ENCODE results near the gene TMC1. TPM values are rescaled to one million over a fixed set of nuclear protein-coding genes. Genes with fewer than 3 reads are reported as not detected.

TMC1 gene
- total RNA-seq, 1 donor from 2014 or later, result 0.20 TPM

GRCh38 chr9:72667181-72667580 is 145.8 kb downstream of the TMC1 start:
- no peak for DNase-seq (ENCODE audit: low read depth in 2 of 2)

- no peak for DNase-seq (ENCODE audit: low read depth in 2 of 2)
These were observed 153.6 kb downstream of the TMC1 start for GRCh38 chr9:72674961-72675360.

- no peak for DNase-seq (ENCODE audit: low read depth in 2 of 2)
These were observed 154.2 kb downstream of the TMC1 start for GRCh38 chr9:72675586-72675985.

- no peak for DNase-seq (ENCODE audit: low read depth in 2 of 2)
These were observed 159.3 kb downstream of the TMC1 start for GRCh38 chr9:72680593-72681282.

- no peak for DNase-seq (ENCODE audit: low read depth in 2 of 2)
These were observed 159.8 kb downstream of the TMC1 start for GRCh38 chr9:72681283-72681630.

GRCh38 chr9:72684615-72685014 is 163.2 kb downstream of the TMC1 start:
- no peak for DNase-seq (ENCODE audit: low read depth in 2 of 2)

GRCh38 chr9:72685911-72686310 is 164.5 kb downstream of the TMC1 start:
- no peak for DNase-seq (ENCODE audit: low read depth in 2 of 2)

GRCh38 chr9:72687331-72687730 is 165.9 kb downstream of the TMC1 start:
- DNase-seq (ENCODE audit: low read depth in 2 of 2), result no peak

- DNase-seq (ENCODE audit: low read depth in 2 of 2), result no peak
These were observed 170.3 kb downstream of the TMC1 start for GRCh38 chr9:72691671-72692070.

GRCh38 chr9:72695365-72695764 is 174.0 kb downstream of the TMC1 start:
- DNase-seq (ENCODE audit: low read depth in 2 of 2), result no peak

- no peak for DNase-seq (ENCODE audit: low read depth in 2 of 2)
These were observed 175.1 kb downstream of the TMC1 start for GRCh38 chr9:72696511-72696910.

GRCh38 chr9:72701510-72701909 is 180.1 kb downstream of the TMC1 start:
- DNase-seq (ENCODE audit: low read depth in 2 of 2), result no peak

GRCh38 chr9:72703574-72703973 is 182.2 kb downstream of the TMC1 start:
- DNase-seq (ENCODE audit: low read depth in 2 of 2), result no peak

- no peak for DNase-seq (ENCODE audit: low read depth in 2 of 2)
These were observed 183.4 kb downstream of the TMC1 start for GRCh38 chr9:72704688-72705375.

- peak in 1 of 2 donors; percentile 9 for DNase-seq (ENCODE audit: low read depth in 2 of 2)
These were observed 197.1 kb downstream of the TMC1 start for GRCh38 chr9:72718503-72718902.

- DNase-seq (ENCODE audit: low read depth in 2 of 2), result no peak
These were observed 199.7 kb downstream of the TMC1 start for GRCh38 chr9:72721067-72721466.

GRCh38 chr9:72726947-72727346 is 205.5 kb downstream of the TMC1 start:
- no peak for DNase-seq (ENCODE audit: low read depth in 2 of 2)

- no peak for DNase-seq (ENCODE audit: low read depth in 2 of 2)
These were observed 206.8 kb downstream of the TMC1 start for GRCh38 chr9:72728031-72728770.

GRCh38 chr9:72733895-72734294 is 212.5 kb downstream of the TMC1 start:
- DNase-seq (ENCODE audit: low read depth in 2 of 2), result no peak

GRCh38 chr9:72734631-72735030 is 213.2 kb downstream of the TMC1 start:
- DNase-seq (ENCODE audit: low read depth in 2 of 2), result no peak

GRCh38 chr9:72743836-72744235 is 222.4 kb downstream of the TMC1 start:
- DNase-seq (ENCODE audit: low read depth in 2 of 2), result no peak

- no peak for DNase-seq (ENCODE audit: low read depth in 2 of 2)
These were observed 227.9 kb downstream of the TMC1 start for GRCh38 chr9:72749276-72749675.

GRCh38 chr9:72751541-72751940 is 230.1 kb downstream of the TMC1 start:
- DNase-seq (ENCODE audit: low read depth in 2 of 2), result no peak
